ENCODE measurements around the gene IGFN1.

GRCh38 chr1:201221201-201221846 is 30.7 kb downstream of the IGFN1 start:
- no peak for TF ChIP-seq EZH2 (IDR thresholded peaks at IDR 0.05; ENCODE audit: borderline replicate concordance, low read depth, low read length)
- no peak for TF ChIP-seq POLR2AphosphoS5 (IDR thresholded peaks at IDR 0.05; ENCODE audit: control insufficient read depth, insufficient read depth, low read depth, low read length)
- TF ChIP-seq CTCF (IDR thresholded peaks at IDR 0.05 in 2 of 3, conservative IDR thresholded peaks at IDR 0.05 in 1 of 3; ENCODE audit: insufficient read depth in 2 of 3, low read depth in 1 of 3, low read length in 3 of 3) = no peak
- TF ChIP-seq IRF2 (CRISPR knock-in tag; IDR thresholded peaks at IDR 0.05) = no peak
- TF ChIP-seq HNRNPL (IDR thresholded peaks at IDR 0.05; ENCODE audit: low read depth, low read length) = no peak
- TF ChIP-seq POLR2A (conservative IDR thresholded peaks at IDR 0.05) = no peak
- no peak for TF ChIP-seq PHF20 (IDR thresholded peaks at IDR 0.05; ENCODE audit: partially characterized antibody)
- no peak for TF ChIP-seq EGR1 (conservative IDR thresholded peaks at IDR 0.05)
- no peak for TF ChIP-seq CREB1 (IDR thresholded peaks at IDR 0.05)
- no peak for TF ChIP-seq CREB1 (CRISPR knock-in tag; IDR thresholded peaks at IDR 0.05)
- no peak for TF ChIP-seq ZNF124 (CRISPR knock-in tag; IDR thresholded peaks at IDR 0.05)
- no peak for TF ChIP-seq CC2D1A (IDR thresholded peaks at IDR 0.05)

Data from K562 (cell line).